ENCODE measurements around the gene ZBTB1.

The ZBTB1 gene

DNA sequence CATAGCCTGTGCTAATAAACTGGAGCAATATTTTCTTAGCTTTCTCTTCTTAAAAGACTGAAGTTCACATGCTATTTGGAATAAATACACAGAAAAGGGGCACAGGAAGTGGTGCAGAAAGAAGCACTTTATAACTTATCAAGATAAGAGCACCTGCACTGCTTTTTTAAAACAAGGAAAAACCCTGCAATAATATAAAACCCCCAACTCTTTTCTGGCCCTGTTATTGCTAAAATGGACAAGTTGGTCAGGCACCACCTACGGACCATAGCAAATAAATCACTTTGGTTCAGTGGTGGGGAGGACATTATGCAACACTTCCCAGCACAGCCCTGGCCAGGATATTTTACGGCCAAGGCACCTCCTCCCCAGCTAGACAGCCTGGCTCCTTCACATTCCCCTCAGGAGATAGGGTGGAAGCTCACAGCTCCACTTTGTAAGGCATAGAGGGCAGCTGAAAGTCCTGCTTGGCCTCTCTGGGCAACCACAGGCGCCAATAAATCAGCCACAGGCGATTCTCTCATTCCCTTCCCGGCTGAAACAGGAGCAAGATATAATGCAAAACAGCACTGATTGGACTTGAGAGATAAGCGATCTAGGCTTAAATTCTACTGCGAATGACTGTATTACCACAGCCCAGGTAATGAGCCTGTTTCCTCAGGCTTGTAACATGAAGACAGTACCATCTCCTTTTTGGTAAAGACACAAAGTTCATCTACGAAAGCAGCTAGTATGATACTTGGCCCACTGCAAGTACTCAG is 3.0 kb upstream of the ZBTB1 start:
- H3K4me3 ChIP-seq (ENCODE audit: low read length) = peak overlapping the region; percentile 84

DNA sequence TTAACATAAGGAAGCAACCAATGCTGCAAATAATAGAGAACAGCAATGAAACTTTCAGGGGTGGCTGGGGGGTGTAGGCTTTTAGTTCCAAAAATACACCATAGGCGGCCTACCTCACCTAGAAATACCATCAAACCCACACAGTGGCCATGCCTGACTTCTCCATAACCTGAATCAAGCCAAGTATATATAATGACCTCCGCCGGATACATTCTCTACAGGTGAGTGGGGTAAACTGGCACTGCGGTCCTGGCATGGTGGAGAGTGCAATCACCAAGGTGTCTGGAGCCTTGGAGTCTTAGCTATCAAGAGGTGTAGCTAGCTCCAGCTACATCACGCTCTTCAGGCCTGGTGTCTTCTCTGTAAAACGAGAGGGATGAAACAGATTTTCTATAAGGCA is 2.1 kb upstream of the ZBTB1 start:
- H3K4me1 ChIP-seq (ENCODE audit: control insufficient read depth, insufficient read depth, low read length) = peaks cover 41% of the 10 kb centered on the region
- peak overlapping the region; percentile 99 for H3K9ac ChIP-seq (ENCODE audit: low read depth, low read length)
- peak overlapping the region; percentile 91 for H3K4me2 ChIP-seq (ENCODE audit: low read length)
- H3K9me3 ChIP-seq (replicated peaks; ENCODE audit: low read length) = no peaks in the 10 kb centered on the region
- no peaks in the 10 kb centered on the region for H3K27me3 ChIP-seq (ENCODE audit: control insufficient read depth, insufficient read depth, low read length)
- peak overlapping the region; percentile 84 for H3K4me3 ChIP-seq (ENCODE audit: low read length)
- H3K36me3 ChIP-seq (ENCODE audit: insufficient read depth, low read length) = peaks cover 3% of the 10 kb centered on the region

More for the DNA sequence above, 3.0 kb upstream of the ZBTB1 start:
- Histone ChIP-seq H3K36me3 (ENCODE audit: insufficient read depth, low read length) (peaks cover 3% of the 10 kb centered on the region), H3K4me1 (ENCODE audit: control insufficient read depth, insufficient read depth, low read length) (peaks cover 33% of the 10 kb centered on the region), H3K9me3 (replicated peaks; ENCODE audit: low read length) (no peaks in the 10 kb centered on the region), H3K27me3 (ENCODE audit: control insufficient read depth, insufficient read depth, low read length) (no peaks in the 10 kb centered on the region), H3K9ac (ENCODE audit: low read depth, low read length) (peak overlapping the region; percentile 99), H3K4me2 (ENCODE audit: low read length) (peak overlapping the region; percentile 91)

GRCh38 chr14:64502887-64503433 is 1.6 kb upstream of the ZBTB1 start:
- H3K9me3 ChIP-seq (replicated peaks; ENCODE audit: low read length) = no peaks in the 10 kb centered on the region
- peak overlapping the region; percentile 91 for H3K4me2 ChIP-seq (ENCODE audit: low read length)
- H3K9ac ChIP-seq (ENCODE audit: low read depth, low read length) = peak overlapping the region; percentile 99
- H3K36me3 ChIP-seq (ENCODE audit: insufficient read depth, low read length) = peaks cover 3% of the 10 kb centered on the region
- peaks cover 46% of the 10 kb centered on the region for H3K4me1 ChIP-seq (ENCODE audit: control insufficient read depth, insufficient read depth, low read length)
- H3K4me3 ChIP-seq (ENCODE audit: low read length) = peak overlapping the region; percentile 84
- no peaks in the 10 kb centered on the region for H3K27me3 ChIP-seq (ENCODE audit: control insufficient read depth, insufficient read depth, low read length)

DNA sequence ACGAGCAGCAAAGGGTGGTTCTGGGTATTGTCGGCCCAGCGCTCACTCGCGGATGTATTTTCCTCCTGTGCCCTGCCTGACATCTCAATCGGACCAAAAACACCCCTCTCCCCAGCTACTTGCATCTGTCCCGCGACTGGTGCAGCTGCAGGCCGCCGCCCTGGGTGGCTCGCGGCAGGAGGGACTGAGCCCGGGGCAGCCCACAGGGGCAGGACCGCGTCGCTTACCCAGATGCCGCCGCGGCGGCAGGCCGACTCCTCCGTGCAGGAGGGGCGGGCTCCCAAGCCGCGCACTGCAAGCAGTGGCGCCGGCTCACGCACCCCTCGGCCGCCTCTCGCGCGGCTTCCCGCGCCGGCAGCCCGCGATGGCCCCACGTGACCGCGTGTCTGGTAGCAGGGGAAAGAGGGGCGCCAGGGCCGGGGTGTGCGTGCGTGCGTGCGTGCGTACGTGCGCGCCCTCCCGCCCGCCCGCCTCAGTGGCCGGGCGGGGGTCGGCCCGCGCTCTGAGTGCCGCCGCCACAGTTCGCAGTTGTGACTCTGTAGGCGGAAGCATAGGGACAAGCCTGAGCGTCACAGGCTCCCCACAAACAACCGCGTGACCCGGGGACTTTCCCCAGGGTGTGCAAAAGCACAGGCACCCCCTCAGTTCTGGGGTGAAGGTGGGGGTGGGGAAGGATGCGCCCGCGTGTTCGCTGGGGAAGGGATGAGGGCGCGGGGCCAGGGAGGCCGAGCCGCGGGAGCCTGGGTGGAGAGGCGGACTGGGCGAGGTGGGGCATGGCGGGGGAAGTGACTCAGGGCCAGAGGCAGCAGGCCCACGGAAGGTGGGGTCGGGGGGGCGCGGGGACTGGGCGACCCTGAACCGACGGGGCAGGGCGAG is 898 bp upstream of the ZBTB1 start, which contains the start of gene ZBTB25:
ZBTB25 (minus strand) TSS at position 405 of the 876 bp plus-strand sequence. CDS start 13,305 bp downstream, outside the sequence.
- Histone ChIP-seq H3K4me3 (ENCODE audit: low read length) (peak within 1 kb of the TSS; percentile 84), H3K9me3 (replicated peaks; ENCODE audit: low read length) (no peaks in the 10 kb centered on the region), H3K4me2 (ENCODE audit: low read length) (peak within 1 kb of the TSS; percentile 91), H3K4me1 (ENCODE audit: control insufficient read depth, insufficient read depth, low read length) (peaks cover 51% of the 10 kb centered on the region), H3K27me3 (ENCODE audit: control insufficient read depth, insufficient read depth, low read length) (no peaks in the 10 kb centered on the region), H3K36me3 (ENCODE audit: insufficient read depth, low read length) (peaks cover 3% of the 10 kb centered on the region), H3K9ac (ENCODE audit: low read depth, low read length) (peak within 1 kb of the TSS; percentile 99)

- no peaks in the 10 kb centered on the region for H3K9me3 ChIP-seq (replicated peaks; ENCODE audit: low read length)
- H3K36me3 ChIP-seq (ENCODE audit: insufficient read depth, low read length) = no peaks in the 10 kb centered on the region
- peak overlapping the region; percentile 91 for H3K4me2 ChIP-seq (ENCODE audit: low read length)
- peak overlapping the region; percentile 99 for H3K9ac ChIP-seq (ENCODE audit: low read depth, low read length)
- peak overlapping the region; percentile 84 for H3K4me3 ChIP-seq (ENCODE audit: low read length)
- H3K4me1 ChIP-seq (ENCODE audit: control insufficient read depth, insufficient read depth, low read length) = peaks cover 53% of the 10 kb centered on the region
- H3K27me3 ChIP-seq (ENCODE audit: control insufficient read depth, insufficient read depth, low read length) = no peaks in the 10 kb centered on the region
These were observed 576 bp downstream of the ZBTB1 start for GRCh38 chr14:64504897-64505794.

DNA sequence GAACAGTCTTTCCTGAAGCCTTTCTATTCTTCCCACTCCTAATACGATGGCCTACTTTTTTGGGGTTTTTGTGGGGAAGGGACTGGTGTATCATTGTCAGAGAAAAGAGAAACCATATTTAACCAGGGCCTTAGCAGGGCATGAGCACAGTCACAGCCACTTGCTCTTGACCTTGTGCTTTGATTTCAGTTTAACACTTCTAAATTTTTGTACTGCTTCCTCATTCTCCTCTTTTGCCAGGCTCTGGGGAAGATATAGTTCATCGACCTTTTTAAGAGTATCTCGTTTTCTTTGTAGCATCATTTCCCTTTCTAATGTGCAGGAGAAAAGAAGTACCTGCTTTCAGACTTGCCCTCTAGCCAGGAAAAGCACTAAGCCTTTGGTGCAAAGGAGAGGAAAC is 2.2 kb downstream of the ZBTB1 start:
- Histone ChIP-seq H3K9ac (ENCODE audit: low read depth, low read length) (peak overlapping the region; percentile 56), H3K4me2 (ENCODE audit: low read length) (peak overlapping the region; percentile 91), H3K9me3 (replicated peaks; ENCODE audit: low read length) (no peaks in the 10 kb centered on the region), H3K27me3 (ENCODE audit: control insufficient read depth, insufficient read depth, low read length) (no peaks in the 10 kb centered on the region), H3K4me1 (ENCODE audit: control insufficient read depth, insufficient read depth, low read length) (peaks cover 47% of the 10 kb centered on the region), H3K4me3 (ENCODE audit: low read length) (peak overlapping the region; percentile 67), H3K36me3 (ENCODE audit: insufficient read depth, low read length) (no peaks in the 10 kb centered on the region)

- H3K4me1 ChIP-seq (ENCODE audit: control insufficient read depth, insufficient read depth, low read length) = peaks cover 39% of the 10 kb centered on the region
- H3K27me3 ChIP-seq (ENCODE audit: control insufficient read depth, insufficient read depth, low read length) = no peaks in the 10 kb centered on the region
- peak overlapping the region; percentile 91 for H3K4me2 ChIP-seq (ENCODE audit: low read length)
- peak overlapping the region; percentile 56 for H3K9ac ChIP-seq (ENCODE audit: low read depth, low read length)
- no peaks in the 10 kb centered on the region for H3K9me3 ChIP-seq (replicated peaks; ENCODE audit: low read length)
- no peaks in the 10 kb centered on the region for H3K36me3 ChIP-seq (ENCODE audit: insufficient read depth, low read length)
- H3K4me3 ChIP-seq (ENCODE audit: low read length) = peak overlapping the region; percentile 67
These were observed 3.0 kb downstream of the ZBTB1 start for GRCh38 chr14:64507376-64508156.

- H3K4me3 ChIP-seq (ENCODE audit: low read length) = no peak overlapping the region
- H3K36me3 ChIP-seq (ENCODE audit: insufficient read depth, low read length) = no peaks in the 10 kb centered on the region
- no peak overlapping the region for H3K9ac ChIP-seq (ENCODE audit: low read depth, low read length)
- H3K4me1 ChIP-seq (ENCODE audit: control insufficient read depth, insufficient read depth, low read length) = peaks cover 38% of the 10 kb centered on the region
- peak overlapping the region; percentile 91 for H3K4me2 ChIP-seq (ENCODE audit: low read length)
- H3K9me3 ChIP-seq (replicated peaks; ENCODE audit: low read length) = no peaks in the 10 kb centered on the region
- no peaks in the 10 kb centered on the region for H3K27me3 ChIP-seq (ENCODE audit: control insufficient read depth, insufficient read depth, low read length)
These were observed 3.7 kb downstream of the ZBTB1 start for GRCh38 chr14:64508215-64508776.

- Histone ChIP-seq H3K9me3 (replicated peaks; ENCODE audit: low read length) (no peaks in the 10 kb centered on the region), H3K4me1 (ENCODE audit: control insufficient read depth, insufficient read depth, low read length) (peaks cover 38% of the 10 kb centered on the region), H3K4me2 (ENCODE audit: low read length) (no peak overlapping the region), H3K27me3 (ENCODE audit: control insufficient read depth, insufficient read depth, low read length) (no peaks in the 10 kb centered on the region), H3K9ac (ENCODE audit: low read depth, low read length) (no peak overlapping the region), H3K36me3 (ENCODE audit: insufficient read depth, low read length) (no peaks in the 10 kb centered on the region), H3K4me3 (ENCODE audit: low read length) (no peak overlapping the region)
These were observed 4.5 kb downstream of the ZBTB1 start for GRCh38 chr14:64509036-64509435.
